B cell (primary cell): ENCODE results near the gene IPO8. TPM values are rescaled to one million over a fixed set of nuclear protein-coding genes. Genes with fewer than 3 reads are reported as not detected.
"Not testable (repeated sequence)": the region's sequence is repeated elsewhere in the genome, so short reads cannot be mapped to it uniquely, and the experiment has no call there.

Experiments used
- ATAC-seq: fragments of 200-7000 bp; cut with Tn5 transposase; one replicate; pipeline ENCODE4 v1.10.0; 2021; ENCODE audit warnings: low read depth, mild to moderate bottlenecking, moderate number of reproducible peaks, moderate library complexity
- CTCF ChIA-PET: fragments of 350-600 bp; sonication (Branson Sonifier 250); formaldehyde crosslinking; loops from one replicate; lab custom pipeline; 2021; ENCODE audit warnings: antibody characterized with exemption, inconsistent platforms; lab: Charles Lee
- POLR2A ChIA-PET: fragments of 350-600 bp; sonication (Branson Sonifier 250); formaldehyde crosslinking; loops from one replicate; lab custom pipeline; 2021; ENCODE audit warnings: antibody characterized with exemption; lab: Charles Lee
- DNase-seq: peaks from one replicate; pipeline ENCODE4 v3.0.0; 2013
- H2AFZ ChIP-seq: 2 replicates; pipeline ENCODE4 v1.6.1; 2012; ENCODE audit warnings: mild to moderate bottlenecking, low read depth, low read length; ENCODE audit not compliant: insufficient read depth, poor library complexity, severe bottlenecking
- H3K27ac ChIP-seq, 2 donors: 1 replicate in 1 of 2; 2 replicates in 1 of 2; pipeline ENCODE4 v1.5.1; 2012 to 2013; ENCODE audit warnings: low read length in 2 of 2, mild to moderate bottlenecking in 2 of 2, moderate library complexity in 1 of 2
- H3K27me3 ChIP-seq, 4 experiments: fragments of 200-600 bp in 1 of 4; sonication (generic) in 1 of 4; replicated peaks in 1 of 4; 1 replicate in 2 of 4; 2 replicates in 2 of 4; pipeline versions ENCODE4 v1.6.1 to v1.7.0; 2013 to 2016; ENCODE audit warnings: low read length in 3 of 4, mild to moderate bottlenecking in 2 of 4, mixed read lengths in 1 of 4, moderate library complexity in 1 of 4; ENCODE audit not compliant: insufficient read depth in 4 of 4, control insufficient read depth in 3 of 4; ENCODE audit errors: control extremely low read depth in 1 of 4
- H3K36me3 ChIP-seq, 2 experiments: replicated peaks in 1 of 2; 1 replicate in 1 of 2; 2 replicates in 1 of 2; pipeline versions ENCODE4 v1.6.1 to v1.7.1; 2013; ENCODE audit warnings: low read length in 1 of 2; ENCODE audit not compliant: insufficient read depth in 2 of 2, control insufficient read depth in 1 of 2; ENCODE audit errors: control extremely low read depth in 1 of 2, extremely low read depth in 1 of 2
- H3K4me1 ChIP-seq, 2 donors: fragments of 200-600 bp in 1 of 2; sonication (generic) in 1 of 2; 1 replicate in 1 of 2; 2 replicates in 1 of 2; pipeline versions ENCODE4 v1.5.1 to v1.6.1; 2013 to 2017; ENCODE audit warnings: low read length in 2 of 2; ENCODE audit not compliant: control insufficient read depth in 2 of 2, insufficient read depth in 2 of 2
- H3K4me2 ChIP-seq: replicated peaks from 2 replicates; pipeline ENCODE3; 2012; ENCODE audit warnings: mild to moderate bottlenecking, low read depth, low read length; ENCODE audit not compliant: poor library complexity, severe bottlenecking
- H3K4me3 ChIP-seq, 5 experiments: fragments of 200-600 bp in 1 of 5; sonication (generic) in 1 of 5; 1 replicate in 3 of 5; 2 replicates in 2 of 5; pipeline versions ENCODE4 v1.5.1 to v1.7.0; 2011 to 2016; ENCODE audit warnings: low read length in 4 of 5, mild to moderate bottlenecking in 4 of 5, low read depth in 2 of 5, control low read depth in 1 of 5, moderate library complexity in 1 of 5; ENCODE audit not compliant: insufficient read depth in 1 of 5; ENCODE audit errors: control extremely low read depth in 1 of 5, extremely low read depth in 1 of 5
- H3K79me2 ChIP-seq: fragments of 200-600 bp; sonication (generic); one replicate; pipeline ENCODE4 v1.6.0; 2016; ENCODE audit warnings: low read length; ENCODE audit not compliant: control insufficient read depth, insufficient read depth
- H3K9ac ChIP-seq: fragments of 200-600 bp; sonication (generic); 2 replicates; pipeline ENCODE4 v1.6.1; 2017; ENCODE audit warnings: mild to moderate bottlenecking, low read length, moderate library complexity
- H3K9me3 ChIP-seq, 3 donors: one replicate each; pipeline versions ENCODE4 v1.6.1 to v1.7.1; 2013; ENCODE audit warnings: low read length in 2 of 3; ENCODE audit not compliant: control insufficient read depth in 2 of 3, insufficient read depth in 1 of 3; ENCODE audit errors: control extremely low read depth in 1 of 3
- H4K20me1 ChIP-seq: 2 replicates; pipeline ENCODE4 v1.6.0; 2012; ENCODE audit warnings: mild to moderate bottlenecking, low read length; ENCODE audit not compliant: insufficient read depth, control insufficient read depth, poor library complexity, severe bottlenecking
- H3K27ac Mint-ChIP-seq: one replicate; pipeline ENCODE4 v1.8.0; 2021; ENCODE audit warnings: mixed read lengths
- H3K27me3 Mint-ChIP-seq: one replicate; pipeline ENCODE4 v1.8.0; 2021; ENCODE audit warnings: mixed read lengths
- H3K4me1 Mint-ChIP-seq: one replicate; pipeline ENCODE4 v1.8.0; 2021; ENCODE audit warnings: mixed read lengths
- H3K4me3 Mint-ChIP-seq: one replicate; pipeline ENCODE4 v1.8.0; 2021; ENCODE audit warnings: mixed read lengths
- H3K9me3 Mint-ChIP-seq: one replicate; pipeline ENCODE4 v1.8.0; 2022; ENCODE audit warnings: mixed read lengths; ENCODE audit not compliant: insufficient read depth
- EZH2 ChIP-seq: IDR thresholded peaks from 2 replicates; pipeline ENCODE4 v1.6.1; 2012; ENCODE audit warnings: borderline replicate concordance, low read depth, mild to moderate bottlenecking, moderate library complexity, low read length; ENCODE audit not compliant: insufficient read depth, poor library complexity, severe bottlenecking
- WGBS: methylation state at CpG from one replicate; pipeline ENCODE4 v1.1.5; 2013; ENCODE audit warnings: missing lambda C conversion rate; ENCODE audit not compliant: insufficient coverage; 5-methylcytosine and 5-hydroxymethylcytosine counted together
- intact Hi-C: fragments of 100-400 bp; cut with micrococcal nuclease; formaldehyde crosslinking; loops from one replicate; pipeline ENCODE4 v1.10.0; 2022
- polyA plus RNA-seq: library from polyadenylated mRNA; depleted of rRNA; stranded (reverse); fragments of >200 nt; gene quantifications from 2 replicates; pipeline ENCODE4 v1.2.3, GENCODE V29; 2012
- total RNA-seq, 2 donors: library from RNA; stranded (reverse); fragments of 120-200 nt in 1 of 2; gene quantifications; 1 replicate in 1 of 2; 2 replicates in 1 of 2; pipeline versions ENCODE4 v1.2.3 to v1.2.4, GENCODE V29; 2013 to 2022
- TF ChIP-seq, protein P1 (sequence below): fragments of 200-600 bp; IDR thresholded peaks from one replicate; pipeline ENCODE4 v1.8.0; 2022; ENCODE audit warnings: antibody characterized with exemption, mild to moderate bottlenecking

Gene IPO8
- total and polyA plus RNA-seq, 2 donors (not counting 1 experiment from before 2014, with no cell fraction given): 7.5 to 58.1 TPM

DNA sequence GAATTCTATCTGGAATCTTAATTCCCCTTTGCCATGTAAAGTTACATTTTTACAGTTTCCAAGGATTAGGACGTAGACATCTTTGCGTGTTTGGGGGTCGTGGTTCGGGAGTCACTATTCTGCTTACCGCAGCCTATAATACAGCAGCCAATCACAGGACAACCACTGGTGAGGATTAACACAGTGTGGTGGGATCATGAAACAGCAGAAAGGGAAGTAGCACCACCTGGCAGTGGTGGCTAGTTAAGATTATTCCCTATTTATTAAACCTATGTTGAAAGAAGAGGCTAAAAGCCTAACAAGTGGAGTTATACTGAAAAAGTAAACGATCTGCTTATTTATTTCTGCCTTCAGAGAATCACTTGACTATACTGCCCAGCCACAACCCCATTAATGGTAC lies 71.7 kb downstream of the IPO8 start:
- H3K36me3 ChIP-seq: peaks cover 0 to 8% of the 10 kb centered on the region in 2 experiments
- no peaks in the 10 kb centered on the region for H3K4me1 ChIP-seq
- no peaks in the 10 kb centered on the region for H3K27me3 ChIP-seq
- H3K4me3 ChIP-seq: no peak overlapping the region
- WGBS: no CpG with 5 or more reads among the region's 6 CpGs
- no peak for ATAC-seq
- Mint-ChIP-seq H3K27ac (no peak overlapping the region), H3K27me3 (no peaks in the 10 kb centered on the region), H3K4me3 (no peak overlapping the region), H3K9me3 (no peaks in the 10 kb centered on the region), H3K4me1 (no peaks in the 10 kb centered on the region)
- no peaks in the 10 kb centered on the region for H3K9me3 ChIP-seq
- no peak for DNase-seq
- no peaks in the 10 kb centered on the region for H3K79me2 ChIP-seq
- CTCF ChIA-PET: no interaction called here
- H3K4me2 ChIP-seq: no peak overlapping the region
- no peak overlapping the region for H2AFZ ChIP-seq
- intact Hi-C loops: no loop called here
- H4K20me1 ChIP-seq: no peaks in the 10 kb centered on the region
- no peak overlapping the region for H3K9ac ChIP-seq
- POLR2A ChIA-PET: no interaction called here
- H3K27ac ChIP-seq: no peak overlapping the region
- TF ChIP-seq EZH2: no peak
- TF ChIP-seq, protein P1, sequence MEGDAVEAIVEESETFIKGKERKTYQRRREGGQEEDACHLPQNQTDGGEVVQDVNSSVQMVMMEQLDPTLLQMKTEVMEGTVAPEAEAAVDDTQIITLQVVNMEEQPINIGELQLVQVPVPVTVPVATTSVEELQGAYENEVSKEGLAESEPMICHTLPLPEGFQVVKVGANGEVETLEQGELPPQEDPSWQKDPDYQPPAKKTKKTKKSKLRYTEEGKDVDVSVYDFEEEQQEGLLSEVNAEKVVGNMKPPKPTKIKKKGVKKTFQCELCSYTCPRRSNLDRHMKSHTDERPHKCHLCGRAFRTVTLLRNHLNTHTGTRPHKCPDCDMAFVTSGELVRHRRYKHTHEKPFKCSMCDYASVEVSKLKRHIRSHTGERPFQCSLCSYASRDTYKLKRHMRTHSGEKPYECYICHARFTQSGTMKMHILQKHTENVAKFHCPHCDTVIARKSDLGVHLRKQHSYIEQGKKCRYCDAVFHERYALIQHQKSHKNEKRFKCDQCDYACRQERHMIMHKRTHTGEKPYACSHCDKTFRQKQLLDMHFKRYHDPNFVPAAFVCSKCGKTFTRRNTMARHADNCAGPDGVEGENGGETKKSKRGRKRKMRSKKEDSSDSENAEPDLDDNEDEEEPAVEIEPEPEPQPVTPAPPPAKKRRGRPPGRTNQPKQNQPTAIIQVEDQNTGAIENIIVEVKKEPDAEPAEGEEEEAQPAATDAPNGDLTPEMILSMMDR: no peak

DNA sequence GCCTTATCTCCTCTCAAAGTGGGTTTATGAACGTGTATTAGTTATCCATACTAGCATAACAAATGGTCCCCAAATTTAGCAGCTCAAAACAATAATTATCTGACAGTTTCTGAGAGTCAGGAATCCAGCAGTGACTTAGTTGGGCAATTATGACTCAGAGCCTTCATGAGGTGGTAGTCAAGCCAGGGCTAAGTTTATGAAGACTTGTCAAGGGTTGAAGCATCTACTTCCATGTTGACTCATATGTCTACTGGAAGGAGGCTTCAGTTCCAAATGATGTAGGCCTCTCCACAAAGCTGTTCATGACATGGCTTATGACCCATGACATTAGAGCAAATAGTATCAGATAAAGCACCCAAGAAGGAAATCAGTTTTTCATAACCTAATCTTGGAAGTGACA lies 73.2 kb downstream of the IPO8 start:
- no peaks in the 10 kb centered on the region for H3K36me3 ChIP-seq
- Mint-ChIP-seq H3K9me3 (no peaks in the 10 kb centered on the region), H3K4me1 (no peaks in the 10 kb centered on the region), H3K27me3 (no peaks in the 10 kb centered on the region), H3K27ac (no peak overlapping the region), H3K4me3 (no peak overlapping the region)
- no peak overlapping the region for H2AFZ ChIP-seq
- H3K4me2 ChIP-seq: no peak overlapping the region
- TF ChIP-seq, protein P1: no peak
- no peak for TF ChIP-seq EZH2
- H3K9me3 ChIP-seq: no peaks in the 10 kb centered on the region
- H3K27me3 ChIP-seq: no peaks in the 10 kb centered on the region
- ATAC-seq (no peak), DNase-seq (no peak)
- WGBS: no CpG with 5 or more reads among the region's 1 CpG
- ChIA-PET POLR2A (no interaction called here), CTCF (interaction anchor here (0.6 kb wide), 1 partner anchor 73 kb away, joined by 3 read pairs; the partner anchor contains the start of gene IPO8)
- intact Hi-C loops: no loop called here
- no peak overlapping the region for H3K27ac ChIP-seq
- H3K4me1 ChIP-seq: no peaks in the 10 kb centered on the region
- H3K4me3 ChIP-seq: no peak overlapping the region
- H3K79me2 ChIP-seq: no peaks in the 10 kb centered on the region
- no peaks in the 10 kb centered on the region for H4K20me1 ChIP-seq
- no peak overlapping the region for H3K9ac ChIP-seq

DNA sequence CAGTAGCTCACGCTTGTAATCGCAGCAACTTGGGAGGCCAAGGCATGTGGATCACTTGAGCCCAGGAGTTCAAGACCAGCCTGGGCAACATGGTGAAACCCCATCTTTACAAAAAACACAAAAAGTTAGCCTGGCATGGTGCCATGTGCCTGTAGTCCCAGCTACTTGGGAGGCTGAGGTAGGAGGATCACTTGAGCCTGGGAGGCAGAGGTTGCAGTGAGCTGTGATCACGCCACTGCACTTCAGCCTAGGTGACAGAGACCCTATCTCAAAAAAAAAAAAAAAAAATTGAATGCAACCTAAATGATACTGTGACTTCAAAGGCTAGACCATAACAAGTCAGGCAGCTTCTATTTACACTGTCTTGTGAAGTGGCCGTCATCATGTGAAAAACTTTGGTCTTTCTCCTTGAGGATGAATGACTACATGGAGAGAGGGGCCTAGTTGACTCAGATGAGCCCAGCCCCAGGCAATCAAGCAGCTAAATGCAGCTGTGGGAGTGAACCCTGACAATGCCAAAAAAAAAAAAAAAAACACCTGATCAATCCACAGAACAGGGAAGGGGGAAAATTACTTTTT lies 73.9 kb downstream of the IPO8 start:
- H3K79me2 ChIP-seq, H3K9me3 ChIP-seq, H3K4me3 Mint-ChIP-seq, ATAC-seq, H3K9ac ChIP-seq, H3K27ac ChIP-seq, intact Hi-C loops, DNase-seq, H3K4me1 ChIP-seq, H4K20me1 ChIP-seq, H3K4me1 Mint-ChIP-seq, H3K4me3 ChIP-seq, H2AFZ ChIP-seq, H3K27me3 ChIP-seq, H3K36me3 ChIP-seq, H3K27ac Mint-ChIP-seq, H3K9me3 Mint-ChIP-seq, H3K27me3 Mint-ChIP-seq, H3K4me2 ChIP-seq, POLR2A ChIA-PET: not testable (repeated sequence)
- 94% methylated on average over 3 of the region's 4 CpGs for WGBS
- CTCF ChIA-PET: interaction anchor here (0.6 kb wide), 1 partner anchor 74 kb away, joined by 3 read pairs; the partner anchor contains the start of gene IPO8
